GM19324 (cell line): ENCODE data around the gene STK35.
"Not testable (repeated sequence)": the region's sequence is repeated elsewhere in the genome, so short reads cannot be mapped to it uniquely, and the experiment has no call there.

Experiments used
- ATAC-seq: cut with Tn5 transposase; IDR thresholded peaks from one replicate; pipeline ENCODE4 v1.9.1; 2021; ENCODE audit warnings: mild to moderate bottlenecking, moderate library complexity; ENCODE audit not compliant: unreplicated experiment, low FRiP score

STK35 gene

GRCh38 chr20:2156224-2156623 is 54.6 kb downstream of the STK35 start:
- no peak for ATAC-seq

DNA sequence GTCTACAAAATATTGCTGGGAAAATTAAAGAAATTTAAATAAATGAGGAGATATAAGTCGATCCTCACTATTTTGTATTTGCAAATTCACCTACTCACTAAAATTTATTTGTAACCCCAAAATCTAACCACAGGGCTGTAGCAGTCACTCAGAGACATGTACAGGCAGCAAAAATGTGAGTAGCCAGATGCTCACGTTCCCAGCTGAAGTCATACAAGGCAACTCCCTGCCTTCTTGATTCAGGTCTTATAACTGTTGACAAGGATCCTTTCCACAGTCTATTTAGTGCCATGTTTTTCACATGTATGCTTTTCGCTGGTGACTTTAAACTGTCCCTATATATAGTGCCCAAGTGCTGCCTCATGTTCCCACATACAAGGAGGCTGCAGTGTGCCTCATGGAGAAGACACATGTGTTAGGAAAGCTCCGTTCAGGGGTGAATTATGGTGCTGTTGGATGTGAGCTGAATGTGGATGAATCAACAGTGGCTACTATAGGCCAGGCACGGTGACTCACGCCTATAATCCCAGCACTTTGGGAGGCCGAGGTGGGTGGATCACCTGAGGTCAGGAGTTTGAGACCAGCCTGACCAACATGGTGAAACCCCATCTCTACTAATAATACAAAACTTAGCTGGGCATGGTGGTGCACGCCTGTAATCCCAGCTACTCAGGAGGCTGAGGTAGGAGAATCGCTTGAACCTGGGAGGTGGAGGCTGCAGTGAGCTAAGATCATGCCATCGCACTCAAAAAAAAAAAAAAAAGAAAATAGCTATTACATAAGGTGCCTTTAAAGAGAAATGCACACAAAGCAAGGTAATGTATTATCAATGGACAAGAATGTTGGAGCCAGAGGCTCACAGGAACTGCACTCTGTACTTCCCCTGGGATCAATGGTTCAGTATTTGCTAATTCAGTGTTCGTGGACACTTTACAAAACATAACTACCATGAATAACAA is 55.3 kb downstream of the STK35 start:
- no peak for ATAC-seq

DNA sequence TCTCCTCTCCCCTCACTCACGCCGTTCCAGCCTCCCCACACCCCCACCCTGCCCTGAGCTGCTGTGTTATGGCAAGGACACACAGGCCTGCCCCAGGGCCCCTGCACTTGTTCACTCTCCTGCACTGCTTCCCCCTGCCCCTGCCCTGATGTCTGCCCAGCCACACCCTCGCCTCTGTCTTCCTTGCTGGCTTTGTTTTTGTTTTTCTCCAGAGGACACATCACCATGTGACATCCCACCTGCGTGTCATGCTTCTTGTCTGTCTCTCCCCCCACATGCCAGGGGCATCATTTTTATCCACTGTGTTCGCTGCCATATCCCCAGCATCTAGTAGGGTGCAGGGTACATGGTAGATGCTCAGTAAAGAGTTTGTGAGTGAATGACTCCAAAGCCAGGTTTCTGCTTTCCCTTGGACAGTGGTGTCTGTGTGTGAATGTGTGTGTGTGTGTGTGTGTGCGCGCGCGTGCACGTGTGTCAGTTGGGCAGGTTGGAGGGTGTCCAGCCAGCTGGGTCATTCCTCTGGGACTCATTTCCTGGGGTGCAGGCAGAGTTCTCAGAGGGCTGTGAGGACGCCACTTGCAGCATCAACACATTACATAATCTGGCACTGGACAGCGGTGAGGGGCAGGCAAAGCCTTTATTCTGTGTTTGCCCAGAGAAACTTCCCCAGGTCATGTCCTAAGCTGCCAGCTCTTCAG is 60.6 kb downstream of the STK35 start:
- no peak for ATAC-seq

DNA sequence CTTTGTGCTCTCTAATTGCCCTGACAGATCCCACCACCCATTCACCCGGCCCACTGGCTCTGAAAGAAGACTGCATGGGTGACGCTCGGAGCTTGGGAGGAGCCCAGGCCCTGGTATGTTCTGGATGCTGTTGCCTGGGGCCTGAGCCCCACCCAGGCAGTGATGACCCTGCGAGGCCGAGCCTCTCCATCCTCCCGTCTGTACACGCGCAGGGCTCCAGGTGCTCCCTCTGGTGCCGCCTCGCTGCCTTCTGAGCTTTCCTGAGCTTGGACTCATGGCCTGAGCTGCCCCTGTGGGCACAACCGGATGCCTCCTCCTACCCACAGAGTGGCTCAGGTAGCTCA is 61.2 kb downstream of the STK35 start:
- no peak for ATAC-seq

DNA sequence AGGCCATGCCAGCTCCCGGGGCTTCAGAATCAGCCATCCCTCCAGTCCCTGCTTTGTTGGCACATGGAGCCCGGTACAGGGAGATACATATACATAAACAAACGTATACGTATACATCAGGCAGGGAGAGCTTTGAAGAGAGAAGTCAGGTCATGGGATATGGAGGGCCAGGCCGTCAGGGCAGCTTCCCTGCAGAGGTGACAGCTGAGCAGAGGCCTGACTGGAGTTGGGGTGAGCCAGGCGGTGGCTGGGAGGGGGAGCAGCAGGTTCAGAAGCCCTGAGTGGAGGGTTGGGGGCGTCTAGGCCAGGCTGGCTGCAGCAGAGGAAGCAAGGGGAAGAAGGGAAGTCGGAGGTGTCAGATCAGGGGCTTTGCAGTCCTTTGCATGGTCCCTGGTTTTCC is 61.7 kb downstream of the STK35 start:
- ATAC-seq = no peak

- no peak for ATAC-seq
These were observed 62.1 kb downstream of the STK35 start for GRCh38 chr20:2163757-2164156.

DNA sequence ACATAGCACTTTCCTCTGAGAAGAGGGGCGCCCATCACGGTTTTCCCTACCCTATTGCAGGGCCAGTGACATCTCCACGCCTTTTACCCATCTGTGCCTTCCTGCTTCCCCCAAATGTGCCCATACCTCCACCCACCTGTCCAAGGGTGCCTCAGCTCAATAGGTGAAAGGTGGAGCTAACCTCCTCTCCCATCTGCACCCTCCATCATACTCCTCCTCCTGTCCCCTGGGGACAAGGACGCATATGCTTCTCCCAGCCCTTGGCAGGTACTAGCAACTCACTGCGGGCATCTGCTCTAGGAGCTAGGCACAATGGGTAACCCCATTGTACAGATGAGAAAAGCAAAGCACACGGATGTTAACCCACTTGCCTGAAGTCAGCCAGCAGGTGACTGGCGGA is 62.8 kb downstream of the STK35 start:
- no peak for ATAC-seq

- no peak for ATAC-seq
These were observed 63.3 kb downstream of the STK35 start for GRCh38 chr20:2164966-2165365.

DNA sequence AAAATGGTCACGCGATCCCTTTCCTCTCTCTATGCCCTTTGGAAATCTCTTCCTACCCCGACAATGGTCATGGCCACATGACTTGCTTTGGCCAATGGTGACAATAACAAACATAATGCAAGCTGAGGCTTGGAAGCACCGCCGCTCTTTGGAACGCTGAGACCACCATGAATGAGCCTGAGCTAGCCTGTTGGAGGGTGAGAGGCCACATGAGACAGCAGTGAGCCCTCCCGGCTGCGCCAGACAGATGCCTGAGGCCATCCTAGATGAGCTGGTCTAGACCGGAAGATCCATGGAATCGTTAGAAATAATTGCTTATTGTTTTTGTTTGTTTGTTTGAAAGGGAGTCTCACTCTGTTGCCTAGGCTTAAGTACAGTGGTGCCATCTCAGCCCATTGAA is 64.2 kb downstream of the STK35 start:
- ATAC-seq = no peak

GRCh38 chr20:2167112-2167511 is 65.5 kb downstream of the STK35 start:
- ATAC-seq = no peak

- ATAC-seq = no peak
These were observed 67.3 kb downstream of the STK35 start for GRCh38 chr20:2168946-2169345.

GRCh38 chr20:2169456-2170088 is 67.9 kb downstream of the STK35 start:
- no peak for ATAC-seq

- ATAC-seq = no peak
These were observed 68.8 kb downstream of the STK35 start for GRCh38 chr20:2170404-2170803.

DNA sequence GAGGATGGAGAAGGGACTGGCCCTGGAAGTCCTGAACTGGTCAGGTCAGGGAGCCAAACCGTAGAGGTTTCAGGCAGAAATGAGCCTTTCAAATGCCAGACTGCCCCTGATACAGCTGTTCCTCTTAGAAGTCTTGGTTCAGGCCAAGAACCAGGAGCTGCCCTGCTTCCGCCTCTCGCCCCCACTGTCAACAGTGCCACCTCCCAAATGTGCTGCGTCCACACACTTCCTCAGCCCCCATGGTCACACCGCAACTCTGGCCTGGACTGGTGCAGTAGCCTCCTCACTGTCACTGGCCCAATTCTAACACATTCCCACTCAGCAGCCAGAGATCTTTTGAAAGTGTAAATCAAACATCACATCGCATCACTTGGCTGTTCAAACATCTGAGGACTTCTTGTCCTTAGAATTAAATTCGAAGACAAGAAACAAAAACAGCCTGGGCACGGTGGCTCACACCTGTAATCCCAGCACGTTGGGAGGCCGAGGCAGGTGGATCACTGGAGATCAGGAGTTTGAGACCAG is 69.7 kb downstream of the STK35 start:
- ATAC-seq = no peak

DNA sequence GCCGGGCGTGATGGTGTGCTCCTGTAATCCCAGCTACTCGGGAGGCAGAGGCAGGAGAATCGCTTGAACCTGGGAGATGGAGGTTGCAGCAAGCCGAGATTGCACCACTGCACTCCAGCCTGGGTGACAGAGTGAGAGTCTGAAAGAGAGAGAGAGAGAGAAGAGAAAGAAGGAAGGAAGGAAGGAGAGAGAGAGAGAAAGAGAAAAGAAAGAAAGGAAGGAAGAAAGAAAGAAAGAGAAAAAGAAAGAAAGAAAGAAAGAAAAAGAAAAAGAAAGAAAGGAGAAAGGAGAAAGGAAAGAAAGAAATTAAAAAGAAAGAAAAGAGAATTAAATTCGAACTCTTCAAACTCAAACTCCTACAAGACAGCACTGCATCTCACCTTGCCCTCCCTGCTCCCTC is 70.2 kb downstream of the STK35 start:
- ATAC-seq = not testable (repeated sequence)

DNA sequence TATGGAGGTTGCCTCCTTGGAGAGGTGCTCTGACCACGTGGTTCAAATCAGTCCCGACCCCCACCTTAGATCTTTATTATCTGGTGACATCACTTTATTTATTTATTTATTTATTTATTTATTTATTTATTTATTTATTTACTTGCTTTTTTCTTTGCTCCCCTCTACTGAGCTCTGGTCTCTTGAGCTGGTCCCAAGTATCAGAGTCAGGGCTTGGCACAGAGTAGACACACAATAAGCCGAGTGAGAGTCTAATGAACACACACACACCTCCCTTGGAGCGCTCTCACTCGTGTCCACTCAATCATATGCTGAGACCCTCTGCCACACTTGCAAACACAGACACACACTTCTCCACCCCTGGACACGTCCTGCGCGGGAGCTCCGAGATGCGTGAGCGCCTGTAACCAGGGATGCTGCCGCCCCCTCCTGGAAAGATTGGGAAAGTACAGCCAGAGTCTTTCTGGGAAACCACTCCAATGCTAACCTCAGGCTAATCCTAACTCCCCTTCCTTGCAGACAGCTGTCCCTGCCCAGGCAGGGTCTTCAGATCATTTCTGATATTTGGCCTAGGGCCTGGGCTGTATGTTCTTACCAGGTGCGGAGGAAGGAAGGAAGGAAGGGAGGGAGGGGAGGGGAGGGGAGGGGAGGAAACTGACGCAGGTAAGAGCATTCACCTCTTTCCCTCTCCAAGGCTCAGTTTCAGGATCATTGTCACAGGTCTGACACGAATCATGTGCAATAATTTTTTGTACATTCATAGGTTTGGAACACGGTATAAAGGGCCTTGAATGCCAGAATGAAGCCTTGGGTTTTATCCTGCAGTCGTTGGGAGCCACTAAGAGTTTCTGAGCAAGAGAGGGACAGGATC is 70.9 kb downstream of the STK35 start:
- no peak for ATAC-seq

DNA sequence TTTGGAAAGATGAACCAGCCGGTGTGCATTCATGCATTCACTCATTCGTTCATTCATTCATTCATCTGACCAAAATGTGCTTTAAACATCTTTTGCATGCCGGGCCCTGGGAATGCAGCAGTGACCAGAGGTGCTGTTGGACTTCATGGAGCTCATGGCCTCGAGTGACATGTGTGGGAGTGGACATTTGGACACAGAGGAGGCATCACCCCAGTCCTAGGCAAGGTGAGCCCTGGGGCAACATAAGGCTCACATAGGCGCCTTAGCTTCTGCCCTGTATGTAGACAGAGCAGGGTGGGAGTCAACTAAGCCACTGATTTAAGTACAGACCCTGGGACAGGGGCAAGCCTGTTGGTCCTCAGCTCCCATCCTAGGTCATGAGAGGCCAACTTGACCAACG is 71.6 kb downstream of the STK35 start:
- no peak for ATAC-seq

DNA sequence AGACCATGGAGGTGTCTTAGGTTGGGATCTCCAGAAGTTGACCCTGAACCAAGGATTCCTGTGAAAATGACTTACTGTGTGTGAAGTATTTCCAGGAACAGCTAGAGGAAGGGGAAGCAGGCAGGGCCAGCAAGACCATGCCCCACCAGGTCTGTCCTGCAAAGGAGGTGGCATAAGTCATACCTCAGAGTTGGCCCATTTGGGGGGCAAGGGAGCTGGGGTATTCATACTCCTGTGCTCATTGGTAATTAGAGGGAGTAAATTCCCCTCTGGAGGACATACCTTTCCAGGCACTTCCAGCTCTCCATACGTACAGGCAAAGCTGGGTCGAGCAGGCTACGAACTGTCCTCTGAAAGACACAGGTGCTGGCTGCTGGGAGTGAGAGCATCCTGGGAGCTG is 72.4 kb downstream of the STK35 start:
- ATAC-seq = no peak

DNA sequence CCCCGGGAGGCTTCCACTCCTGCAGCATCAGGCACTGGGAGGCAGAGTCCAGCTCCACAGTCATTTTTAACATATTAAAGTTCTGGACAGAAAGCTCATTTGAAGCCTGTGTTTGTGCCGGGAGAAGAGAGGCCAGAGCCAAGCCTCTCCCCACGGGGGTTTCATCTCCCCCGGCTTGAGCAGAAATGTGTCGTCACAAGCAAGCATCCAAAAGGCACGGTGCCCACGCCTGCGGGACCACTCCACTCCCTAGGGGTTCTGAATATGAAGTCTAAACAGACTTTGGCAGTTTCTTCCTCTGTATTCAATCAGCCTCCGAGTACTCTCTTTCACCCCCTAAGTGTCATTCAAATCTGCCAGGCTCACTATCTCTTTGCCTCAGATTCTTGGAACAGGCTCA is 75.3 kb downstream of the STK35 start:
- ATAC-seq = no peak
